GM12878 (cell line): Measurements from ENCODE around the gene CORO2B. TPM values are rescaled to one million over a fixed set of nuclear protein-coding genes. Genes with fewer than 3 reads are reported as not detected.
A peak's percentile ranks its signal among the peaks of the same experiment; 100 is the strongest.

Experiments
- ATF2 ChIP-seq: IDR thresholded peaks from 2 replicates; pipeline ENCODE4 v1.6.1; 2012; ENCODE audit warnings: low read length, inconsistent platforms
- ATF3 ChIP-seq: IDR thresholded peaks from 2 replicates; pipeline ENCODE4 v1.6.1; 2011; ENCODE audit warnings: low read depth, mild to moderate bottlenecking, low read length, moderate library complexity, borderline replicate concordance; ENCODE audit errors: extremely low read depth
- BACH1 ChIP-seq: fragments of 450-650 bp; IDR thresholded peaks from 2 replicates; pipeline ENCODE4 v1.6.1; 2017; ENCODE audit warnings: mild to moderate bottlenecking, borderline replicate concordance
- CREM ChIP-seq: IDR thresholded peaks from 2 replicates; pipeline ENCODE4 v1.6.1; 2014; ENCODE audit warnings: antibody characterized with exemption, low read depth
- EZH2 ChIP-seq: IDR thresholded peaks from 2 replicates; pipeline ENCODE4 v1.6.1; 2012; ENCODE audit warnings: low read depth, mild to moderate bottlenecking, control low read depth, inconsistent platforms, low read length, borderline replicate concordance; ENCODE audit not compliant: control insufficient read depth
- JUND ChIP-seq: IDR thresholded peaks from 2 replicates; pipeline ENCODE4 v1.6.1; 2012; ENCODE audit warnings: low read depth, mild to moderate bottlenecking, low read length, improper control_type of control experiment, moderate library complexity
- KAT2A ChIP-seq: conservative IDR thresholded peaks from 2 replicates; pipeline ENCODE4 v1.6.1; 2011; ENCODE audit warnings: low read depth, low read length; ENCODE audit not compliant: control insufficient read depth
- NFIC ChIP-seq: IDR thresholded peaks from 2 replicates; pipeline ENCODE4 v1.6.1; 2012; ENCODE audit warnings: low read depth, mild to moderate bottlenecking, inconsistent platforms, low read length, moderate library complexity
- PAX5 ChIP-seq: IDR thresholded peaks from 2 replicates; pipeline ENCODE4 v1.6.1; 2011; ENCODE audit warnings: low read depth, low read length, borderline replicate concordance
- PBX3 ChIP-seq: IDR thresholded peaks from 2 replicates; pipeline ENCODE4 v1.6.1; 2011; ENCODE audit warnings: mild to moderate bottlenecking, low read depth, low read length, moderate library complexity; ENCODE audit not compliant: insufficient replicate concordance
- PML ChIP-seq: IDR thresholded peaks from 2 replicates; pipeline ENCODE4 v1.6.1; 2012; ENCODE audit warnings: low read length, inconsistent platforms
- POLR2AphosphoS2 ChIP-seq: IDR thresholded peaks from 2 replicates; pipeline ENCODE4 v1.6.1; 2011; ENCODE audit warnings: low read depth, mild to moderate bottlenecking, low read length, improper control_type of control experiment, moderate library complexity
- RAD21 ChIP-seq: IDR thresholded peaks from 2 replicates; pipeline ENCODE4 v1.6.1; 2011; ENCODE audit warnings: mild to moderate bottlenecking, low read depth, low read length, moderate library complexity; ENCODE audit not compliant: insufficient read depth
- RFX5 ChIP-seq: IDR thresholded peaks from 2 replicates; pipeline ENCODE4 v1.6.1; 2011; ENCODE audit warnings: low read depth, low read length, improper control_type of control experiment
- SIX5 ChIP-seq: IDR thresholded peaks from 2 replicates; pipeline ENCODE4 v1.6.1; 2011; ENCODE audit warnings: mild to moderate bottlenecking, low read depth, low read length, moderate library complexity; ENCODE audit not compliant: severe bottlenecking
- SMAD1 ChIP-seq: fragments of 450-650 bp; IDR thresholded peaks from 2 replicates; pipeline ENCODE4 v1.6.1; 2018; ENCODE audit warnings: mild to moderate bottlenecking, low read depth; ENCODE audit not compliant: partially characterized antibody
- SMC3 ChIP-seq: IDR thresholded peaks from 2 replicates; pipeline ENCODE4 v1.6.1; 2011; ENCODE audit warnings: low read length, improper control_type of control experiment, borderline replicate concordance
- TAF1 ChIP-seq: IDR thresholded peaks from 2 replicates; pipeline ENCODE4 v1.6.1; 2011; ENCODE audit warnings: mild to moderate bottlenecking, low read depth, low read length, borderline replicate concordance
- TCF3 ChIP-seq: IDR thresholded peaks from 2 replicates; pipeline ENCODE4 v1.6.1; 2012; ENCODE audit warnings: low read depth, mild to moderate bottlenecking, low read length, borderline replicate concordance; ENCODE audit not compliant: insufficient read depth
- YY1 ChIP-seq: IDR thresholded peaks from 2 replicates; pipeline ENCODE4 v1.6.1; 2011; ENCODE audit warnings: low read depth, mild to moderate bottlenecking, low read length
- ZNF207 ChIP-seq: fragments of 450-650 bp; IDR thresholded peaks from 2 replicates; pipeline ENCODE4 v1.6.1; 2014; ENCODE audit warnings: antibody characterized with exemption, mild to moderate bottlenecking, borderline replicate concordance
- polyA plus RNA-seq, 11 experiments: library from polyadenylated mRNA; depleted of rRNA in 4 of 11; unstranded in 6 of 11; stranded (reverse) in 5 of 11; fragments of >200 nt; fragmentation: Nextera tagmentation in 4 of 11; fragmentation: Illumina TruSeq in 1 of 11; extraction: Ambion mirVana in 4 of 11; extraction: Trizol in 1 of 11; gene quantifications; 1 replicate in 1 of 11; 2 replicates in 10 of 11; pipeline versions ENCODE4 v1.2.1 to v1.2.3, GENCODE V29; 2011 to 2016; ENCODE audit warnings: inconsistent platforms in 2 of 11, missing spikeins in 2 of 11, low read depth in 1 of 11
- total RNA-seq, 4 experiments: library from RNA; depleted of rRNA in 3 of 4; stranded (reverse); fragments of >200 nt in 3 of 4; fragmentation: Illumina TruSeq in 1 of 4; extraction: Trizol in 1 of 4; gene quantifications; 2 replicates each; pipeline versions ENCODE4 v1.2.1 to v1.2.3, GENCODE V29; 2013 to 2021
- TF ChIP-seq, protein P1 (sequence below): IDR thresholded peaks from 2 replicates; pipeline ENCODE4 v1.6.1; 2012; ENCODE audit warnings: improper control_type of control experiment, low read depth, low read length; ENCODE audit not compliant: insufficient replicate concordance

The CORO2B gene
- total and polyA plus RNA-seq, 10 of the 15 experiments (the other 5 are each of a cell fraction or from before 2014, with no cell fraction given): 0.05 to 0.73 (median 0.13) TPM; not detected in 4

DNA sequence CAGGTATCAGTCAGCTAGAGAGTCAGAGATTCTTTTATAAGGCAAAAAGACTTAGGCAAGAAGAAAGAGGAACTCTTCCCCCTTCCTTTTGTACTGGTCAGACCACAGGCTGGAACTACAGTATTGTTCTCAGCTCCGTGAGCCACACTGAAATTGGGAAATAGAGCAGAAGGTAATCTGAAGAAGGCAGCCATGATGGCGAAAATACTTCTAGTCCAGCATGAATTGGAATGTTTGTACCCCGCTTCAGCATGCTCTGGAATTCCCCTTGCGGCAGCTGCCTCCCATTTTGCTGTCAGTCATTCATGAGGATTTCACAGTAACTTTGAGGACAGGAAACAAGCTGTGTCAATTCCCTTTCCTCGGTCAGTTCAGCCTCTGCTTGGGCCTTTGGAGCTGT, 96.2 kb downstream of the CORO2B start (continued):
- TF ChIP-seq, protein P1, sequence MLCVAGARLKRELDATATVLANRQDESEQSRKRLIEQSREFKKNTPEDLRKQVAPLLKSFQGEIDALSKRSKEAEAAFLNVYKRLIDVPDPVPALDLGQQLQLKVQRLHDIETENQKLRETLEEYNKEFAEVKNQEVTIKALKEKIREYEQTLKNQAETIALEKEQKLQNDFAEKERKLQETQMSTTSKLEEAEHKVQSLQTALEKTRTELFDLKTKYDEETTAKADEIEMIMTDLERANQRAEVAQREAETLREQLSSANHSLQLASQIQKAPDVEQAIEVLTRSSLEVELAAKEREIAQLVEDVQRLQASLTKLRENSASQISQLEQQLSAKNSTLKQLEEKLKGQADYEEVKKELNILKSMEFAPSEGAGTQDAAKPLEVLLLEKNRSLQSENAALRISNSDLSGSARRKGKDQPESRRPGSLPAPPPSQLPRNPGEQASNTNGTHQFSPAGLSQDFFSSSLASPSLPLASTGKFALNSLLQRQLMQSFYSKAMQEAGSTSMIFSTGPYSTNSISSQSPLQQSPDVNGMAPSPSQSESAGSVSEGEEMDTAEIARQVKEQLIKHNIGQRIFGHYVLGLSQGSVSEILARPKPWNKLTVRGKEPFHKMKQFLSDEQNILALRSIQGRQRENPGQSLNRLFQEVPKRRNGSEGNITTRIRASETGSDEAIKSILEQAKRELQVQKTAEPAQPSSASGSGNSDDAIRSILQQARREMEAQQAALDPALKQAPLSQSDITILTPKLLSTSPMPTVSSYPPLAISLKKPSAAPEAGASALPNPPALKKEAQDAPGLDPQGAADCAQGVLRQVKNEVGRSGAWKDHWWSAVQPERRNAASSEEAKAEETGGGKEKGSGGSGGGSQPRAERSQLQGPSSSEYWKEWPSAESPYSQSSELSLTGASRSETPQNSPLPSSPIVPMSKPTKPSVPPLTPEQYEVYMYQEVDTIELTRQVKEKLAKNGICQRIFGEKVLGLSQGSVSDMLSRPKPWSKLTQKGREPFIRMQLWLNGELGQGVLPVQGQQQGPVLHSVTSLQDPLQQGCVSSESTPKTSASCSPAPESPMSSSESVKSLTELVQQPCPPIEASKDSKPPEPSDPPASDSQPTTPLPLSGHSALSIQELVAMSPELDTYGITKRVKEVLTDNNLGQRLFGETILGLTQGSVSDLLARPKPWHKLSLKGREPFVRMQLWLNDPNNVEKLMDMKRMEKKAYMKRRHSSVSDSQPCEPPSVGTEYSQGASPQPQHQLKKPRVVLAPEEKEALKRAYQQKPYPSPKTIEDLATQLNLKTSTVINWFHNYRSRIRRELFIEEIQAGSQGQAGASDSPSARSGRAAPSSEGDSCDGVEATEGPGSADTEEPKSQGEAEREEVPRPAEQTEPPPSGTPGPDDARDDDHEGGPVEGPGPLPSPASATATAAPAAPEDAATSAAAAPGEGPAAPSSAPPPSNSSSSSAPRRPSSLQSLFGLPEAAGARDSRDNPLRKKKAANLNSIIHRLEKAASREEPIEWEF: no peak
- TF ChIP-seq CREM (no peak), PML (no peak), PBX3 (peak; percentile 78), RFX5 (no peak), SMC3 (no peak), SIX5 (no peak), PAX5 (no peak), POLR2AphosphoS2 (no peak), ZNF207 (no peak), JUND (no peak), RAD21 (no peak), BACH1 (no peak), TCF3 (no peak), ATF2 (no peak), NFIC (no peak), TAF1 (no peak), SMAD1 (no peak), ATF3 (no peak), KAT2A (no peak), EZH2 (no peak), YY1 (peak; percentile 64)
